GM20000 (cell line): ENCODE measurements around the gene DHCR7.

Experiments
- DNase-seq: peaks from one replicate; pipeline ENCODE4 v3.0.0; 2012; ENCODE audit warnings: low spot score
- TF ChIP-seq, protein P1 (sequence below): IDR thresholded peaks from 2 replicates; pipeline ENCODE4 v1.5.1; 2012; ENCODE audit warnings: mild to moderate bottlenecking, control low read depth; ENCODE audit errors: extremely low read depth, missing control alignments

The DHCR7 gene

GRCh38 chr11:71477641-71478527 is 29.7 kb upstream of the DHCR7 start:
- no peak for DNase-seq
- TF ChIP-seq, protein P1, sequence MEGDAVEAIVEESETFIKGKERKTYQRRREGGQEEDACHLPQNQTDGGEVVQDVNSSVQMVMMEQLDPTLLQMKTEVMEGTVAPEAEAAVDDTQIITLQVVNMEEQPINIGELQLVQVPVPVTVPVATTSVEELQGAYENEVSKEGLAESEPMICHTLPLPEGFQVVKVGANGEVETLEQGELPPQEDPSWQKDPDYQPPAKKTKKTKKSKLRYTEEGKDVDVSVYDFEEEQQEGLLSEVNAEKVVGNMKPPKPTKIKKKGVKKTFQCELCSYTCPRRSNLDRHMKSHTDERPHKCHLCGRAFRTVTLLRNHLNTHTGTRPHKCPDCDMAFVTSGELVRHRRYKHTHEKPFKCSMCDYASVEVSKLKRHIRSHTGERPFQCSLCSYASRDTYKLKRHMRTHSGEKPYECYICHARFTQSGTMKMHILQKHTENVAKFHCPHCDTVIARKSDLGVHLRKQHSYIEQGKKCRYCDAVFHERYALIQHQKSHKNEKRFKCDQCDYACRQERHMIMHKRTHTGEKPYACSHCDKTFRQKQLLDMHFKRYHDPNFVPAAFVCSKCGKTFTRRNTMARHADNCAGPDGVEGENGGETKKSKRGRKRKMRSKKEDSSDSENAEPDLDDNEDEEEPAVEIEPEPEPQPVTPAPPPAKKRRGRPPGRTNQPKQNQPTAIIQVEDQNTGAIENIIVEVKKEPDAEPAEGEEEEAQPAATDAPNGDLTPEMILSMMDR = no peak

DNA sequence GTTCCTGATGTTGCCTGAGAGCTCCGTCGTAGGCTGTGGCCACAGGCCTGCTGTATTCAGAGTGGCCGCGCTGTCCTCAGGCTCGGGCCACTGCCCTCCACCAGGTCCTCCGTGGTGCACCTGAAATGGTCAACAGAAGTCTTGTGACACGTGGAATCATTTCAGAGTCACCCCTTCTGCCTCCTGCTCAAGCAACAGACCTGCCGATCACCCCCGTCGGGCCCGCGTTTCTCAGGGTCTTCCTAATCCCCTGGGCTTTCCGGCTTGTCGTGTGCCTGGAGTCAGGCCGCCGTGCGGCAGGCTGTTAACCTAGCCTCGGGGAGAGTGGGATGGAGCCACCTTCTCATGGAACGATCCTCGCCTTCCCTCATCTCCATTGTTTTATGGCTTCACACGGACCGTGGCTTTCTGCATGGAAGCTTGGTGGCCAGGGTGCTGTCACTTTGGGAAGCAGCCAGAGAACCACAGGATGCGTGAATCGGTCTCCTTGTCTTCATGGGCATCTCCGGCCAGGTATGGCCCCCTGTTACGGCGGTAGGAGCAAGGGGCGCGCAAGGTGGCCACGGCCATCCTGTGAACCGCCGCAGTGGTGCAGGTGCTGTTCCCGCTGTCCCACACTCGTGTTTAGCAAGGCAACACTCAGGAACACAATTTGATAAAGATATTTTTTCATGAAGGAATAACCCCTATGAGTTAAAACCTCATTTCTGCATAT is 28.9 kb upstream of the DHCR7 start:
- no peak for DNase-seq
- TF ChIP-seq, protein P1 = no peak

DNA sequence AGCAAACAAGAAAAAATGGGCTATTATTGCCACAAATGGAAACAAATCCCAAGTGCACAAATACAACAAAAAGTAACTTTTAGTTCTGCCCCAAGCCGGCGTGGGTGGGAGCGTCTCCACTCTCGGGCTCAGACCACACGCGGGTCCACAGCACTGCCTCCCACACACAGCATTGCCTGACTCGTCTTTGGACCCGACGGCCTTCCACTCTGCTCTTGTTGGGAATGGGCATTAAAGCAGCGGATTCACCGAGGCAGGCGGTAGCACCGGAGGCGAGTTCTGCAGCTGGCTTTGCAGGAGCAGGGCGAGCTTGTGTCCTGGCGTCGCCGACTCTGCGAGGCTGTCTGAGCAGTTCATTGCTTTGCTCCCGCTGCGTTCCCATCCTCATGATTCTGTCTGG is 27.8 kb upstream of the DHCR7 start:
- no peak for DNase-seq
- TF ChIP-seq, protein P1 = no peak

DNA sequence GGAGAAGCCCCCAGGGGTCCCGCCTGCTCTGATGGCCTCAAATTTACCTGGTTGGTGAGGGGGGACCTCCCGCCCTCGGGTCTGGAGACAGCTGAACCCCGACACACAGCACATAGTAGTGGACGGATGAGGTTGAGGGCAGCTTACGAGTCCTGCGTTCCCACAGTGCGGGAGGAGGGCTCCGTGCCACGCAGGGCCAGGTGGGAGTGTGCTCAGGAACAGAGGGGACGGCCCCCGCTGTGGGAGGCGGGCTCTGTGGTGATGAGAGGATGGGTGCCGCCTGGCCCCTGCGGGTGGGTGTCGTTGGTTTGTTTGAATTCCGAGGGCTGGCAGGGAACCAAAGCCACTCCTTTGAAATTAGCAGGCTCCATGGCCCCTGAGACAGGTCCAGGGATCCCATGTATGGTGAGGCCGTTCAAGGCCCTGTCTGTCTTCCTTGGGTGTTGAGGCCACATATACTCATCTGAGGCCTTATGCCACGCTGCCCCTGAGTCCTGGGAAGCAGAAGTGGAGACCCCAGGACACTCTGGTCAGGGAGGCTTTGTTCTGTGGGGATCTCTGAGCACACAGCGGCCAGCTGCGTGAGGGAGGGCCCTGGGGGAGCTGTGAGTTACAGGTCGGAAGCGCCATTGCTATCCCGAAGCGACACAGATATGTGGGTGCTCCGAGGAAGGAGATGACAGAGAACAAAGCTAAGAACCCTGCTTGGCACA is 26.7 kb upstream of the DHCR7 start:
- DNase-seq = no peak
- TF ChIP-seq, protein P1 = no peak

DNA sequence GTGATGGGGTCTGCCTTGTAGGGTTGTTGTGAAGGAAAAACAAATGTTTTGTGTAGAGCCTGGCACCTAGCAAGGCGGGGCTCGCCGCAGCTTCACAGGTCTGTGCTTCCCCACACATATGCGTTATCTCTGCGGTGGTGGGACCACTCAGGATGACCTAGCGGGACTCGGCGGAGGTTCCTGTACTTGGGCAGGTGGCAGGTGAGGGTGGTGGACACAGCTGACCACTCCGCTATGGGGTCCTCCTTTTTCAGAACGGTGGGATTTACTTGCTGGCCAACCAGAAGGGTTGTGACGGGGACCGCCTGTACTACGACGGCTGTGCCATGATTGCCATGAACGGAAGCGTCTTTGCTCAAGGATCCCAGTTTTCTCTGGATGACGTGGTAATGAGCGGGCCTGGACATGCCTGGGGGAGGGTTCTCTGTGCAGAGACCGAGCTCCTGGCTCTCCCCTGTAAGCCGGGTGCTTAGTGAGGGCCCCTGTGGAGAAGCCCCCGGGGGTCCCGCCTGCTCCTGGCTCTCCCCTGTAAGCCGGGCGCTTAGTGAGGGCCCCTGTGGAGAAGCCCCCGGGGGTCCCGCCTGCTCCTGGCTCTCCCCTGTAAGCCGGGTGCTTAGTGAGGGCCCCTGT is 26.1 kb upstream of the DHCR7 start:
- TF ChIP-seq, protein P1 = no peak
- DNase-seq = no peak

DNA sequence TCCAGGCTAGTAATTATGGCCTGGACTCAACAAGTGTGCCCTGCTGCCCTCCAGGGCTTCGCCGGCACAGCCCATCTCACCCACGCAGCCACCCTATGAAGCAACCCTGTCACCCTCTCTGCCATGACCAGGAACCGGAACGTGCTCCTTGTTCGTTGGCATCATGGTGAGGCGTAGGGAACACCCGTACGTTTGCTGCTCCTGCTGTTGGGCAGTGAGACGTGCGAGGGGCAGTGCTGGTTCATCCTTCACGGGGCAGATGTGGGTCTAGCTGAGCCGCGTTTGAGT is 25.5 kb upstream of the DHCR7 start:
- TF ChIP-seq, protein P1 = no peak
- DNase-seq = no peak
